ENCODE results near the gene TTC23. TPM values are rescaled to one million over a fixed set of nuclear protein-coding genes. Genes with fewer than 3 reads are reported as not detected.

TTC23 gene
- total and polyA plus RNA-seq, 9 of the 15 experiments (the other 6 are each of a cell fraction or from before 2014, with no cell fraction given): 0.41 to 4.5 (median 2.5) TPM

DNA sequence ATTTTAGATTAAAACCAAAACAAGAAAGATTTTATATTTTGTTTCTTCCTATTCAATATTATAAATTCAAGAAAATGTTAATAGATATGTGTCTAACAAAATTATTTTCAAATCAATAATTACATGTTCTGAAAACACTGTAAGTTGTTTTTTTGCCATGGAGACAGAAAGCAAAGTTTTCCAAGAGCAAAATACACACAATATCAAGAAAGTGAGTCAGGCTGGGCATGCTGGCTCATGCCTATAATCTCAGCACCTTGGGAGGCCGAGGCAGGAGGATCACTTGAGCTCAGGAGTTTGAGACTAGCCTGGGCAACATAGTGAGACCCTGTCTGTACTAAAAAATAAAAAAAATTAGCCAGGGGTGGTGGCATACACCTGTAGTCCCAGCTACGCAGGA, 71.7 kb downstream of the TTC23 start (continued):
- TF ChIP-seq ZNF143 (CRISPR knock-in tag; IDR thresholded peaks at IDR 0.05) (no peak), FOXK2 (conservative IDR thresholded peaks at IDR 0.05 in 1 of 2, IDR thresholded peaks at IDR 0.05 in 1 of 2; ENCODE audit: low read depth in 2 of 2) (no peak), SP1 (CRISPR knock-in tag; IDR thresholded peaks at IDR 0.05) (no peak), KAT8 (IDR thresholded peaks at IDR 0.05; ENCODE audit: low read depth) (no peak), ZNF311 (CRISPR knock-in tag; IDR thresholded peaks at IDR 0.05) (no peak)

GRCh38 chr15:99176757-99177156, 72.6 kb downstream of the TTC23 start:
- POLR2A ChIA-PET: no interaction called here
- H3K9me1 ChIP-seq (ENCODE audit: control insufficient read depth, insufficient read depth, low read length): no peaks in the 10 kb centered on the region
- no peak overlapping the region for H3K9ac ChIP-seq (ENCODE audit: insufficient read depth in 1 of 2, low read depth in 2 of 2, low read length in 2 of 2)
- no TSS peak for BruUV-seq (replicated peaks)
- H3K79me2 ChIP-seq (ENCODE audit: control insufficient read depth, insufficient read depth, low read length): no peaks in the 10 kb centered on the region
- in situ Hi-C loops (cut with MboI): no loop called here
- 28% methylated on average over 2 of the region's 2 CpGs for WGBS (ENCODE audit: insufficient coverage, low coverage, missing lambda C conversion rate)
- DNase-seq (ENCODE audit: extremely low read depth in 1 of 4, low spot score in 3 of 4) (no peak), FAIRE-seq (no peak), ATAC-seq (no peak)
- no peaks in the 10 kb centered on the region for H3K9me3 ChIP-seq (replicated peaks; ENCODE audit: control insufficient read depth, insufficient read depth, low read depth, low read length)
- H3K4me2 ChIP-seq (ENCODE audit: insufficient read depth, low read length): no peak overlapping the region
- CTCF ChIA-PET (ENCODE audit: low intra/inter-chr PET ratio): no interaction called here
- no peak overlapping the region for H2AFZ ChIP-seq (ENCODE audit: low read depth, low read length)
- H3K4me3 ChIP-seq: no peak overlapping the region
- peaks cover 0 to 4% of the 10 kb centered on the region in 2 experiments; a peak in 2 of 5 replicates for H3K4me1 ChIP-seq (replicated peaks in 1 of 2; ENCODE audit: control insufficient read depth in 2 of 2, insufficient read depth in 2 of 2, low read length in 2 of 2)
- no peak overlapping the region for H3K27ac ChIP-seq (ENCODE audit: extremely low read depth, low read depth, low read length)
- H4K20me1 ChIP-seq (replicated peaks; ENCODE audit: control insufficient read depth, insufficient read depth, low read length): no peaks in the 10 kb centered on the region
- no peaks in the 10 kb centered on the region for H3K36me3 ChIP-seq (ENCODE audit: control insufficient read depth, insufficient read depth, low read length)
- no peaks in the 10 kb centered on the region for H3K27me3 ChIP-seq (ENCODE audit: control insufficient read depth in 2 of 2, insufficient read depth in 2 of 2, low read length in 2 of 2)
- TF ChIP-seq CBFA2T2 (conservative IDR thresholded peaks at IDR 0.05) (no peak), ZBTB17 (CRISPR knock-in tag; IDR thresholded peaks at IDR 0.05) (0 out of 2 replicates have a peak, but pooled peaks have one; percentile 54)
- intact Hi-C loops (cut with micrococcal nuclease): no loop called here

All from K562 (cell line).